ENCODE data around the gene ZBTB6. TPM values are rescaled to one million over a fixed set of nuclear protein-coding genes. Genes with fewer than 3 reads are reported as not detected.

ZBTB6 gene
- total RNA-seq, 1 donor = 13.8 TPM

DNA sequence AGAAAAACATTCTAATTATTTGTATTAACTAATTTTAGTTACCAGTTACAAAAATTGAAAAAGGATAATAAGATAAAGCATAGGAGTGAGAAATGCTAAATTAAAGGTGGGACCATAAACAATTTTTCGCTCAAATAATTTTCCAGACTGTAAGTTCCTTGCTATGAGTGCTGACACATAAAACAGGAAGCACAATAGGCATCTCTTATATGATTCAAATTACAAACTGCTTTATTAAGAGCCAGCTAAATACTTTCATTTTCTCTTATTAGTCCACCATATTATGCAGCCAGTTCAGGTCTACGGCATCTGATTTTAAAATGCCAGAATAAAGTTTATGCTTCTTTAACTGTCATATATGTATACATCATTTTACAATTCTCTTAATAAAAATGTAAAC lies 12.3 kb downstream of the ZBTB6 start:
- H4K20me1 ChIP-seq (ENCODE audit: insufficient read depth, low read length) = peaks cover 26% of the 10 kb centered on the region

DNA sequence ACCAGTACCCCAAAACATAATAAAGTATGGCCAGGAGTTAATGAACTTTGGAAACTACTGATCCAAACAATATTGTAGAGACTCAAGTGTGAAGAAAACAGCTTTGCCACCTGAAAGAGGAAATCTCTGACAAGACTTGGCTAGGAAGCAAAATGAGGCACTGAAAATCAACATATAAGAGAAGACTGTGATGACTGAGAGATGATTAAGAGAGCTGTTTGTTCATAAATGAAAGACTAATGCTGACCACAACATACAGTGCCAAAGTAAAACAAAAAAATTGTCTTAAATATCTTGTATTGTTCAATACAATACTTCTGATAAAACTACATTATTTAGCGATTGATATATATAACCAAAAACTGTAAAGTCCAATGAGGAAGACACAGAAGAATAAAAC lies 15.2 kb downstream of the ZBTB6 start:
- Histone ChIP-seq H3K9me3 (ENCODE audit: low read depth, low read length) (no peaks in the 10 kb centered on the region), H3K4me3 (ENCODE audit: insufficient read depth, low read length) (no peak overlapping the region), H3K27me3 (ENCODE audit: insufficient read depth, low read length) (no peaks in the 10 kb centered on the region), H3K27ac (ENCODE audit: low read depth, low read length) (peak overlapping the region; percentile 36), H3K36me3 (ENCODE audit: insufficient read depth, low read length) (peaks cover 41% of the 10 kb centered on the region), H4K20me1 (ENCODE audit: insufficient read depth, low read length) (peaks cover 41% of the 10 kb centered on the region), H3K79me2 (ENCODE audit: insufficient read depth, low read length) (peaks cover 97% of the 10 kb centered on the region), H3K4me2 (ENCODE audit: insufficient read depth, low read length) (no peak overlapping the region), H2AFZ (ENCODE audit: low read length) (no peak overlapping the region), H3K4me1 (ENCODE audit: insufficient read depth, low read length) (peaks cover 16% of the 10 kb centered on the region)
- TF ChIP-seq, protein P1, sequence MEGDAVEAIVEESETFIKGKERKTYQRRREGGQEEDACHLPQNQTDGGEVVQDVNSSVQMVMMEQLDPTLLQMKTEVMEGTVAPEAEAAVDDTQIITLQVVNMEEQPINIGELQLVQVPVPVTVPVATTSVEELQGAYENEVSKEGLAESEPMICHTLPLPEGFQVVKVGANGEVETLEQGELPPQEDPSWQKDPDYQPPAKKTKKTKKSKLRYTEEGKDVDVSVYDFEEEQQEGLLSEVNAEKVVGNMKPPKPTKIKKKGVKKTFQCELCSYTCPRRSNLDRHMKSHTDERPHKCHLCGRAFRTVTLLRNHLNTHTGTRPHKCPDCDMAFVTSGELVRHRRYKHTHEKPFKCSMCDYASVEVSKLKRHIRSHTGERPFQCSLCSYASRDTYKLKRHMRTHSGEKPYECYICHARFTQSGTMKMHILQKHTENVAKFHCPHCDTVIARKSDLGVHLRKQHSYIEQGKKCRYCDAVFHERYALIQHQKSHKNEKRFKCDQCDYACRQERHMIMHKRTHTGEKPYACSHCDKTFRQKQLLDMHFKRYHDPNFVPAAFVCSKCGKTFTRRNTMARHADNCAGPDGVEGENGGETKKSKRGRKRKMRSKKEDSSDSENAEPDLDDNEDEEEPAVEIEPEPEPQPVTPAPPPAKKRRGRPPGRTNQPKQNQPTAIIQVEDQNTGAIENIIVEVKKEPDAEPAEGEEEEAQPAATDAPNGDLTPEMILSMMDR (IDR thresholded peaks at IDR 0.05; ENCODE audit: extremely low read depth, low read depth, low read length) = no peak
- peak; percentile 82 for DNase-seq (ENCODE audit: insufficient read length, low spot score, missing footprints)

More for the DNA sequence above, 12.3 kb downstream of the ZBTB6 start:
- no peaks in the 10 kb centered on the region for H3K9me3 ChIP-seq (ENCODE audit: low read depth, low read length)
- no peak overlapping the region for H2AFZ ChIP-seq (ENCODE audit: low read length)
- H3K36me3 ChIP-seq (ENCODE audit: insufficient read depth, low read length) = peaks cover 22% of the 10 kb centered on the region
- peaks cover 93% of the 10 kb centered on the region for H3K79me2 ChIP-seq (ENCODE audit: insufficient read depth, low read length)
- TF ChIP-seq, protein P1 (IDR thresholded peaks at IDR 0.05; ENCODE audit: extremely low read depth, low read depth, low read length) = no peak
- no peak overlapping the region for H3K4me3 ChIP-seq (ENCODE audit: insufficient read depth, low read length)
- H3K27me3 ChIP-seq (ENCODE audit: insufficient read depth, low read length) = no peaks in the 10 kb centered on the region
- peak overlapping the region; percentile 30 for H3K27ac ChIP-seq (ENCODE audit: low read depth, low read length)
- no peak for DNase-seq (ENCODE audit: insufficient read length, low spot score, missing footprints)
- H3K4me1 ChIP-seq (ENCODE audit: insufficient read depth, low read length) = peaks cover 24% of the 10 kb centered on the region
- H3K4me2 ChIP-seq (ENCODE audit: insufficient read depth, low read length) = peak overlapping the region; percentile 70

DNA sequence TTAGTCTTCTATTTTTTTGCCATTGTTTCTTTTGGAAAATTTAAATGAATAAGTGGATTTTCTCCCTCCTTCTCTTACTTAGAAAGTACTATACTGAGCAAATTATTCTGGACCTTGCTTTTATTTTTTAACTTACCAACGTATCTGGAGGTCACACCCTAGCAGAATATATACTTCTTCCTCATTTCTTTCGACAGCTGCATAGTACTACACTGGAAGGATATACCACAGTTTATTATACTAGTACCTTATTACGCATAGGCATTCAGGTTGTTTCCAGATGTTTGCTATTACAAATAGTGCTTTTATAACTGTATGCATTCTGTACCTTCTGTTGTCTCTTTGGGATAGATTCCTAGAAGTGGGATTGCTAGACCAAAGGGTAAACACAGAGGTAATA lies 24.6 kb downstream of the ZBTB6 start:
- H3K27me3 ChIP-seq (ENCODE audit: insufficient read depth, low read length) = no peaks in the 10 kb centered on the region
- no peak overlapping the region for H3K4me2 ChIP-seq (ENCODE audit: insufficient read depth, low read length)
- DNase-seq (ENCODE audit: insufficient read length, low spot score, missing footprints) = no peak
- H4K20me1 ChIP-seq (ENCODE audit: insufficient read depth, low read length) = peaks cover 4% of the 10 kb centered on the region
- no peaks in the 10 kb centered on the region for H3K9me3 ChIP-seq (ENCODE audit: low read depth, low read length)
- peaks cover 9% of the 10 kb centered on the region for H3K79me2 ChIP-seq (ENCODE audit: insufficient read depth, low read length)
- no peak overlapping the region for H3K4me3 ChIP-seq (ENCODE audit: insufficient read depth, low read length)
- TF ChIP-seq, protein P1 (IDR thresholded peaks at IDR 0.05; ENCODE audit: extremely low read depth, low read depth, low read length) = no peak
- no peak overlapping the region for H3K27ac ChIP-seq (ENCODE audit: low read depth, low read length)
- H3K4me1 ChIP-seq (ENCODE audit: insufficient read depth, low read length) = no peaks in the 10 kb centered on the region
- no peak overlapping the region for H2AFZ ChIP-seq (ENCODE audit: low read length)
- H3K36me3 ChIP-seq (ENCODE audit: insufficient read depth, low read length) = peaks cover 77% of the 10 kb centered on the region

DNA sequence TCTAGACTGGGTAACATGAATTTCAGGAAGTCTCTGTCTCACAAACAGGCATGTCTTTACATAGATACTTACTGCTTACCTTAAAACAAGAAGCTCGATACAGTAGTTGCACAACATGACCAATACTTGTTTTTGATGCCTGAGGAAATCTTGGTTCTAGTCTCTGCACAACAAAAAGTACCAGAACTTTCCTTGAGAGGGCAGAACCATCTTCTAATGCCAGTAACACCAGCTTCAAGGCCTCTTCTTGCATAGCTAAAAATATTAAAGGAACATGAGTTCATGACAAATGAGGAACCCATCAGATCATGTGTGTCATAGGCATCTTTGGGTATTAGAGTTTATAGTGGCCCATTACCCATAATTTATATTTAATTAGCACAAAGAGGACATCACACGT lies 30.0 kb downstream of the ZBTB6 start:
- no peak for DNase-seq (ENCODE audit: insufficient read length, low spot score, missing footprints)
- no peaks in the 10 kb centered on the region for H3K27me3 ChIP-seq (ENCODE audit: insufficient read depth, low read length)
- H2AFZ ChIP-seq (ENCODE audit: low read length) = no peak overlapping the region
- TF ChIP-seq, protein P1 (IDR thresholded peaks at IDR 0.05; ENCODE audit: extremely low read depth, low read depth, low read length) = no peak
- H3K4me2 ChIP-seq (ENCODE audit: insufficient read depth, low read length) = no peak overlapping the region
- H3K9me3 ChIP-seq (ENCODE audit: low read depth, low read length) = no peaks in the 10 kb centered on the region
- H3K36me3 ChIP-seq (ENCODE audit: insufficient read depth, low read length) = peaks cover 67% of the 10 kb centered on the region
- H3K79me2 ChIP-seq (ENCODE audit: insufficient read depth, low read length) = no peaks in the 10 kb centered on the region
- H4K20me1 ChIP-seq (ENCODE audit: insufficient read depth, low read length) = no peaks in the 10 kb centered on the region
- no peak overlapping the region for H3K27ac ChIP-seq (ENCODE audit: low read depth, low read length)
- no peak overlapping the region for H3K4me3 ChIP-seq (ENCODE audit: insufficient read depth, low read length)
- H3K4me1 ChIP-seq (ENCODE audit: insufficient read depth, low read length) = no peaks in the 10 kb centered on the region

Measured in osteoblast (primary cell).